Measurements from ENCODE around the gene CGNL1.

GRCh38 chr15:57496594-57496945 is 120.3 kb downstream of the CGNL1 start:
- TF ChIP-seq MAX (IDR thresholded peaks at IDR 0.05) (no peak), YY1 (IDR thresholded peaks at IDR 0.05; ENCODE audit: low read depth) (no peak)
